ENCODE results near the gene CDH13. TPM values are rescaled to one million over a fixed set of nuclear protein-coding genes. Genes with fewer than 3 reads are reported as not detected.
A peak's percentile ranks its signal among the peaks of the same experiment; 100 is the strongest.

Gene CDH13
- total RNA-seq, 1 donor from 2014 or later, result 28.9 TPM

DNA sequence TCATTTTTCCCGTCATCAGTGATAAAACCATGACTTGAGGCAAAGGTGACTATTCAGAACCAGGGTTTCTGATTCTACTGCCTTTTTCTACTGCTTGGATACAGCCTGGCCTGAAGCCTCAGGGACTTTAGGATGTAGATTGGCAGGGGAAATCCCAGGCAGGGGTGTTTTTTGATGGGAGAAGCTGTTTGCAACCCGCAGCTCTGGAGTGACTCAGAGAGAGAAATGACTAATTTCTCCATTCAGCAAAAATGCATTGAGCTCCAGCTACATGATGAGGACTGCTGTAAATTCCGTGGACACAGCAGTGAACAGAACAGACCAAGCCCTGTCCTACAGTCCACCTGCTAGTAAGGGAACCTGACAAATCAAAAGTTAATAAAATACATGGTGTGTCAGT, 560.6 kb downstream of the CDH13 start:
- DNase-seq, result no peak

DNA sequence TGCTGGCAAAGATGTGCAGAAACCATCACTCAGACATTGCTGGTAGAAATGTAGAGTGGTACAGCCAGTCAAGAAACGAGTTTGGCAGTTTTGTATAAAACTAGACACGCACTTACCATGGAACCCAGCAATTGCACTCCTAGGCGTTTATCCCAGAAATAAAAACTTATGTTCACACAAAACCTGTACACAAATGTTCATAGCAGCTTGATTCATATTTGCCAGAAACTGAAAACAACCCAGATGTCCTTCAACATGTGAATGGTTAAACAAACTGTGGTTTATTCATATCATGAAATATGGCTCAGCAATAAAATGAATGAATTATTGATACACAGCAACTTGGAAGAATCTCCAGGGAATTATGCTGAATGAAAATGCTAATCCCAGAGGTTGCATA, 570.0 kb downstream of the CDH13 start:
- DNase-seq, result no peak

DNA sequence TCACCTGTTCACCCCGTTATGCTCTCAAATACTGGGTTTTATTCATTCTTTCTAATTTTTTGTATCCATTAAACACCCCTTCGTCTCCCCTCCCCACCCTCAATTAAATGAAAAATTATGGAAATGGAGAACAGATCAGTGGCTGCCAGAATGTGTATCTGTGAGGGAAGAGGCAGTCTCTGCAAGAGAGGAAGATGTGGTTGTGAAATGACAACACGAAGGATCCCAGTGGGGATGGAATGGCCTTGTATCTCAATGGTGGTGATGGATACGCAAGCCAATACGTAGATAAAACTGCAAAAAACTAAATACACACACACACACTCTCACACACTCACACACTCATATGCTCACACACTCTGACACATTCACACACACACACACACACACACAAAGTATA, 570.7 kb downstream of the CDH13 start:
- no peak for DNase-seq

DNA sequence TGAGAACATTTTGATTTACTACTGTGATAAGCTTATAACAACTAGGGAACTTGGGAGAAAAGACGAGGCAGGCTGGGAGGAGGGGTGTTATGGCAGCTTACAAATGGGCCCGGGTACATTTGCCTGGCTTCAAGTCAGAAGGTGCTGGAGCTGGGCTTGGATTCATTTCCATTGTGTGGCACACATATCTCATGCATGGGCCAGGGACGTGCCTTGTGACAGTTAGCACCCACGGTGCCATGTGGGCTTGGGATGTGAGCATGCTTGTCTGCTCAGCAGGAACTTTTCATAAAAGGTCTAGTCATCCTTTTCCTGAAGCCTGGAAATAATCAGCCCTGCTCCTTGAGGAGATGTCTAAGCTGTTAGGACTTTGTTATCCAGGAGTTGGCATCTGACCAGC, 572.2 kb downstream of the CDH13 start:
- DNase-seq, result no peak

GRCh38 chr16:83200005-83200779, 573.4 kb downstream of the CDH13 start:
- no peak for DNase-seq

GRCh38 chr16:83201748-83202147, 575.0 kb downstream of the CDH13 start:
- no peak for DNase-seq

GRCh38 chr16:83205896-83206295, 579.1 kb downstream of the CDH13 start:
- DNase-seq, result no peak

GRCh38 chr16:83206426-83206825, 579.7 kb downstream of the CDH13 start:
- DNase-seq, result no peak

- no peak for DNase-seq
Measured at GRCh38 chr16:83211711-83212110, 584.9 kb downstream of the CDH13 start.

- DNase-seq, result no peak
Measured at GRCh38 chr16:83212301-83212841, 585.6 kb downstream of the CDH13 start.

DNA sequence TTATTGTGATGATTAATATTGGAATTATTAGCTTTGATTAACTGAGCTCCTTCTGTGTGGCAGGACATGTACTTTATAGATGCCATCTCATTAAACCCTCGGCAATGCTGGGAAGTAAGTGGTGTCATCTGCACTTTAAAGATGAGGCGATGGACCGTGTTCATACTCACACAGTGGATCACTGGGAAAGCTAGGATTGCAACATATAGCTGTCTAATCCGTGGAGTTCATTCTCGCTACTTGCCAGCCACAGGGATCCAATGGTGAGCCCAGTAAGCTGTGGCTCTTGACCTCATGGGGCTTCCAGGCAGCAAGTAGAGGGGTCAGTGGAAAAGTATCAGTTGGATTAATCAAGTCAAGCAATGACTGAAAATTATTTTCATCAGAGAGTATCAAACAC, 587.9 kb downstream of the CDH13 start:
- DNase-seq, result no peak

- DNase-seq, result no peak
Measured at GRCh38 chr16:83215406-83216001, 588.7 kb downstream of the CDH13 start.

GRCh38 chr16:83219285-83219684, 592.5 kb downstream of the CDH13 start:
- DNase-seq, result no peak

DNA sequence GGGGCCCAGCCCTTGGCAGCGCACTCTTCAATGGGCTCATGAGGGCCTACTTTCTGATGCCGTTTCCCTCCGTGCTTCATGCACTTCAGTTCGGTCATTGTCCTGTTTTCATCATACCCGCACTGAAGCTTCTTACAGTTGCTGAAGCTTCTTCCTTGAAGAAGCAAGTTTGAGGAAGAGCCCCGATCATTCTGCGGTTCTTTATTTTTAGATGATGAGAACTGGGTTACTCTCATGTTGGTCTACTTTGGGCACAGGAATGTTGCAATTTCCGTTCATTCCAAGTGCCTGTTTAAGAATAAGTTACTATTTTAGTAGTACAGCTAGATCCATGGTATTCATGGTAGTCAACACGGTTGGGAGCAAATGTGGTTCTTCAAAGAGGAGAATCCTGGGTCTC, 593.3 kb downstream of the CDH13 start:
- no peak for DNase-seq

GRCh38 chr16:83224642-83225041, 597.9 kb downstream of the CDH13 start:
- DNase-seq, result no peak

DNA sequence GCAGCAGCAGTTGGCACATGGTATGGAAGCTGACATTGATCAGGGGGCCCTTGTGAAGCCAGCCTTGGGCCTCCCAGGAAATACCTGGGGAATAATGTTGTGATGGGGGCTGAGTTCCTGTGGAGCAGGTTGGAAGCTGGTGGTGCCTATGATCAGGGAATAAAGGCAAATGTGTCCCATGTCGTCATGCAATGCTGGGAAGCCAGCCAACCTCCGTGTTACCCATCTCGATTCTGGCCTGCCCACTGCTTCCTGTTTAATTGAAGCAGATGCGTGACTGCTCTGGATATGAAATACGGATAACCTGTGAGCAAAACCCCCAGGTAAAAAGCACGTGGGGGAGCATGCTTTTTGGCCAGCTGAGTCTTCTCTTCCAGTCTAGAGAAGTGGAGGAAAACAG, 600.6 kb downstream of the CDH13 start:
- no peak for DNase-seq

GRCh38 chr16:83231729-83232128, 605.0 kb downstream of the CDH13 start:
- no peak for DNase-seq

DNA sequence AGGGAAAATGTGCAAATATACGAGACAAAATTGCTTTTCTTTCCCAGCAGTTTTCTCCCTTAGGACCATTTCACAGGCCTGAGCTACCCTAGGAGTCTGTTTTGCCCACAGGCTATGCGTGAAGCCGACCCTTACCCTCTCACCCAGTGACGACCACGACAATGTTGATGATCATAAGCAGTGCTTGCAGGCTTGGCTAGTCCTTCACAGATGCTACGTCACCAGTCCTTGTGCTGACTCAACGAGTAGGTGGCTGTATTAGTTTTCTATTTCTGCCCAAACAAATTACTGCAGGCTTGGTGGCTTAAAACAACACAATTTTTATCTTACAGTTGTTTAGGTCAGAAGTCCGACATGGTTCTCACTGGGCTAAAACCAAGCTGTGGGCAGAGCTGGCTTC, 606.4 kb downstream of the CDH13 start:
- no peak for DNase-seq

DNA sequence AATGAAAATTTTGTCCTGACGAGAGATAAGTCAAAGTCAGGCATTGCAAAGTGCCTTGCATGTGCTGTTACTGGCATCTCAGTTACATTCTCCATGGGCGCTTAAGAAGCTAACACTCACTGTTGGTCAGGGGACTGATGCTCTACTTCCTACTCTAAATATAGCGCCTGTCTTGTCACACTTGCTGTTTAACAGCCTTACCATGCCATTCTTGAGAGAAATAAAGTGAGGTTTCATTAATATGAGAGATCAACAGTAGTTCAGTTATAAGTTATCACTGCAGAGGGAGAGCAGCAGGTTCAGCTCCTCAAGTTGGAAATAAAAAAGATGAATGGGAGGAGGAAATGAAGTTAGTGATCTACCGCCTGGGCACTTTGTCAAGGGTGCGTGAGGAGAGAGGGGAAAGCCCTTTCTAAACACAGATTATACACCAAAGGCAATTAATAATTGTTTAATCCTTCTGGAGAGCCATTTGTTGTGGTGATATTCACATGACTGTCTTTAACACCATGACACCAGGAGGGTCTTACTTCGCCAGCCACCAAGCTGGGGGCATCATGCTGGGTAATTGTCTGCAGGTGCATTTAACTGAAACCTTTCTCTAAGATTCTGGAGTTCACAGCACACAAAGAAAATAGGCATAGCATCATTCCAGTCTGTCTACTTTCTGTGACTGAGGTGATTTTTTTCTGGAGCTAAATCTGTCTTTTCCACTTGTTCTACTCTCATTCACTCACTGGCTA, 612.4 kb downstream of the CDH13 start:
- DNase-seq, result no peak

DNA sequence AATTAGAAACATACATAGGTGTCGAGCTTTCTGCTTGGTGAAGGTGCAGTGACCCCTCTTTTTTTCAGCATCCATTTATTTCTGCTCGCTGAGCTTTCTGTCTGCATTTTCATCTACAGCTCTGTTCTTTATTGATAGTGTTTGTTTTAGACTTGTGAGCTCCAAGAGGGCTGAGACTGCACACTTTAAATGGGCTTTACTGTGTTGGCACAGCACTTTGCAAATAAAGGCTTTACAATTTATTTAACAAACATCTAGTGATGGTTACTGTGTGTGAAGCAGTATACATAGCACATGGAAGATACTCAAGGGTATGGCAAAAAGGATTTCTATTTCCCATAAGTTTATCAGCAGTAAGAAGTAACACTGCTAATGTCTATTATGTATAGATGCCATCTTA, 617.3 kb downstream of the CDH13 start:
- DNase-seq, result no peak

DNA sequence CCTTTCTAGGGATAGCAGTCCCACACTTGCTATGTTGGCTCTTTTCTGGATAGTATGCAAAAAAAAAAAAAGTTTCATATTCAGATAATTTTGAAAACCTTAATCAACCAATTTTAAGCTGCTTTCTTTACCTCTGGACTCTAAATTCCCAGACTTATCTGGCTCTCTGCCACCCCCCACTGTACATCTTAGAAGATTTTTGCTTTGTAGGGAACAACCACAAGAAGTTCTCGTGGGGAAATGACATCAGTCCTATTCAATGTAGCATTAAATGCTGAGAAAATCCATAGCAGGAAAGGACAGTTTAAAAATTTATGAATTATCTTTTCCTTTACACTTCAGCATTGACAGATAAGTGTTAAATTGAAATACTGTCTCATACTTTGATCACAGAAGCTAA, 618.3 kb downstream of the CDH13 start:
- no peak for DNase-seq

DNA sequence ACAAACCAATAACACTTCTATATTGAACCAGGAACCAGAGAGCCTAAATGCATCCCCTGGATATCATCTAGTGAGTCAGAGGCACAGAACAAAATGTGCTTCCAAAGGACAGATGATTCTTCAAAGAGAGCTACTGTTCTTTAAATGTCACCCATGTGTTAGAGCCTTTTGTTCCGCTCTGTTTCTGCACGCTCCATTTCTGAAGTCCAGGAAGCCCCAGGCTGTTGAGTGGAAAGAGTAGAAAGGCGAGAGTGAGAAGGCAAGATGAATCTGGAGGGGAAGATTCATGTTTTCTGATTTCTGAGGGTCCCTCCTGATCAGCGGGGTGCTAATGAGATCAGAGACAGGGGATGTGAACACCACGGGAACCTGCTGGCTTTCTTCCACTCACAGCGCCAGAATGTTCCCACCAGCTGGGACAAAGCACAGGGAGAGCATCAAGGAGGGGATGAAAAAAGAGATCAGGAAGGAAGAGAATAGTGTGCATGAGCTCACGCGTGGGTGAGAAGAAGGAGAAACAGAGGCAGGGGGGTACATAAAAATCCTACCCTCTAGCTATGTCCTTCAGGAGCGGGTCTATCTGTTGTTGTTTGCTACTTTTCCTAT, 621.1 kb downstream of the CDH13 start:
- peak; percentile 27 for DNase-seq

All from skin of body (tissue), 2 donors.